ENCODE results near the gene DLEC1.
"Not testable (repeated sequence)": the region's sequence is repeated elsewhere in the genome, so short reads cannot be mapped to it uniquely, and the experiment has no call there.

DLEC1 gene

GRCh38 chr3:38070013-38070412 lies 31.0 kb downstream of the DLEC1 start:
- H3K27ac ChIP-seq, result no peak overlapping the region
- TF ChIP-seq CTCF (conservative IDR thresholded peaks at IDR 0.05) (no peak), ZFX (IDR thresholded peaks at IDR 0.05) (no peak)

- not testable (repeated sequence) for H3K27ac ChIP-seq
Observed at GRCh38 chr3:38077073-38077472, 38.1 kb downstream of the DLEC1 start.

GRCh38 chr3:38082296-38082695 lies 43.3 kb downstream of the DLEC1 start:
- H3K27ac ChIP-seq, result not testable (repeated sequence)

- H3K27ac ChIP-seq, result not testable (repeated sequence)
Observed at GRCh38 chr3:38083254-38083653, 44.2 kb downstream of the DLEC1 start.

- H3K27ac ChIP-seq, result no peak overlapping the region
- TF ChIP-seq ZFX (IDR thresholded peaks at IDR 0.05) (no peak), CTCF (conservative IDR thresholded peaks at IDR 0.05) (no peak)
Observed at GRCh38 chr3:38083871-38084333, 44.9 kb downstream of the DLEC1 start.

- TF ChIP-seq ZFX (IDR thresholded peaks at IDR 0.05) (no peak), CTCF (conservative IDR thresholded peaks at IDR 0.05) (no peak)
- no peak overlapping the region for H3K27ac ChIP-seq
Observed at GRCh38 chr3:38084334-38085310, 45.6 kb downstream of the DLEC1 start.

- no peak for TF ChIP-seq CTCF (conservative IDR thresholded peaks at IDR 0.05)
- no peak overlapping the region for H3K27ac ChIP-seq
Observed at GRCh38 chr3:38085311-38085942, 46.4 kb downstream of the DLEC1 start.

GRCh38 chr3:38085943-38086324 lies 46.9 kb downstream of the DLEC1 start:
- no peak overlapping the region for H3K27ac ChIP-seq
- TF ChIP-seq CTCF (conservative IDR thresholded peaks at IDR 0.05) (no peak), ZFX (IDR thresholded peaks at IDR 0.05) (no peak)

- TF ChIP-seq CTCF (conservative IDR thresholded peaks at IDR 0.05) (no peak), ZFX (IDR thresholded peaks at IDR 0.05) (no peak)
- no peak overlapping the region for H3K27ac ChIP-seq
Observed at GRCh38 chr3:38086496-38086895, 47.5 kb downstream of the DLEC1 start.

- not testable (repeated sequence) for H3K27ac ChIP-seq
Observed at GRCh38 chr3:38087278-38087677, 48.3 kb downstream of the DLEC1 start.
